Mesendoderm (in vitro differentiated cells): Measurements from ENCODE around the gene DTNB.
A peak's percentile ranks its signal among the peaks of the same experiment; 100 is the strongest.

ENCODE experiments used
- DNase-seq: peaks from one replicate; pipeline ENCODE4 v3.0.0; 2013
- H2AK5ac ChIP-seq: 2 replicates; pipeline ENCODE4 v1.6.1; 2013; ENCODE audit warnings: low read length, inconsistent platforms
- H2BK120ac ChIP-seq: 2 replicates; pipeline ENCODE4 v1.6.1; 2013; ENCODE audit warnings: low read depth, mild to moderate bottlenecking, low read length, moderate library complexity, mixed read lengths
- H2BK15ac ChIP-seq: replicated peaks from 2 replicates; pipeline ENCODE4 v1.6.1; 2013; ENCODE audit warnings: low read depth, mild to moderate bottlenecking, moderate library complexity
- H2BK5ac ChIP-seq: 2 replicates; pipeline ENCODE4 v1.6.1; 2013; ENCODE audit warnings: low read length, inconsistent platforms
- H3K18ac ChIP-seq: 2 replicates; pipeline ENCODE4 v1.6.1; 2013; ENCODE audit warnings: mild to moderate bottlenecking, low read length, mixed read lengths
- H3K23ac ChIP-seq: one replicate; pipeline ENCODE4 v1.6.1; 2013; ENCODE audit warnings: low read length
- H3K27ac ChIP-seq: 2 replicates; pipeline ENCODE4 v1.5.1; 2013; ENCODE audit warnings: low read depth, mild to moderate bottlenecking, inconsistent platforms, low read length, moderate library complexity
- H3K27me3 ChIP-seq: 2 replicates; pipeline ENCODE4 v1.6.1; 2013; ENCODE audit warnings: low read length, control low read depth, mild to moderate bottlenecking, inconsistent platforms; ENCODE audit not compliant: insufficient read depth, poor library complexity
- H3K36me3 ChIP-seq: 2 replicates; pipeline ENCODE4 v1.6.1; 2013; ENCODE audit warnings: low read length, inconsistent platforms; ENCODE audit not compliant: control insufficient read depth, insufficient read depth
- H3K4ac ChIP-seq: one replicate; pipeline ENCODE4 v1.6.1; 2013; ENCODE audit warnings: low read depth, mild to moderate bottlenecking, low read length, moderate library complexity
- H3K4me1 ChIP-seq: 2 replicates; pipeline ENCODE4 v1.6.1; 2013; ENCODE audit warnings: low read depth, low read length, inconsistent platforms; ENCODE audit not compliant: control insufficient read depth
- H3K4me2 ChIP-seq: 2 replicates; pipeline ENCODE4 v1.6.1; 2013; ENCODE audit warnings: low read length
- H3K4me3 ChIP-seq: 2 replicates; pipeline ENCODE4 v1.5.1; 2013; ENCODE audit warnings: mild to moderate bottlenecking, low read length
- H3K56ac ChIP-seq: one replicate; pipeline ENCODE4 v1.6.1; 2013; ENCODE audit warnings: low read length
- H3K79me1 ChIP-seq: 2 replicates; pipeline ENCODE4 v1.6.1; 2013; ENCODE audit warnings: low read length, inconsistent platforms
- H3K79me2 ChIP-seq: 2 replicates; pipeline ENCODE4 v1.6.1; 2013; ENCODE audit warnings: mild to moderate bottlenecking, low read length; ENCODE audit not compliant: control insufficient read depth, insufficient read depth
- H3K9ac ChIP-seq: 2 replicates; pipeline ENCODE4 v1.6.1; 2013; ENCODE audit warnings: low read length, inconsistent platforms
- H4K5ac ChIP-seq: one replicate; pipeline ENCODE4 v1.6.1; 2013; ENCODE audit warnings: low read length
- H4K8ac ChIP-seq: one replicate; pipeline ENCODE4 v1.6.1; 2013; ENCODE audit warnings: low read depth, mild to moderate bottlenecking, control low read depth, low read length, moderate library complexity
- WGBS: extraction: QIAGEN DNeasy Blood & Tissue Kit; methylation state at CpG from one replicate; pipeline ENCODE4 v1.1.7; 2013; ENCODE audit warnings: low lambda C conversion rate, missing lambda C conversion rate; ENCODE audit not compliant: insufficient coverage; ENCODE audit errors: extremely low coverage; 5-methylcytosine and 5-hydroxymethylcytosine counted together

DTNB gene

DNA sequence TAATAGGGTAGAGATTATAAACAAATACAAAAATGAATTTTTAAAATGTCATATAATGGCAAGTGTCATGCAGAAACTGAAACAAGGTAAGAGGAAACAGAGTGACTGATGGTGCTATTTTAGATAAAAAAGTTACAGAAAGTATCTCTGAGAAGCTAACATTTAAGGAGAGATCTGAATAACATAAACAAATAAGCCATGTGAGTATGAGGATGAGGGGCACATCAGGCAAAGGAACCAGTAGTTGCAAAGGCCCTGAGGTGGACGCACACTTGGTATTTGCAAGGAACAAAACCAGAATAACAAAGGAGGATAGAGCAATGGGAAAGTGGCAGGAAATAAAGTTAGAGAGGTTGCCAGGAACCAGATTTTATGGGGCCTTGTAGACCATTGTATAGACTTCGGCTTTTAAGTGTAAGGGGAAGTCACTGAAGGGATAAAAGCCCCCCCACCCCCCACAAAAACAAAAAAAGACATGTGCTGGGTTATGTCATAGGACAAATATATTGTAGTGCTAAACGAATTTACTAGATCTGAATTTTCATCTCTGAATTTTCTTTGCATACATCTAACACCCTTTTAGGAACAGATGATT is 159.2 kb downstream of the DTNB start:
- Histone ChIP-seq H3K79me2 (no peaks in the 10 kb centered on the region), H2AK5ac (no peak overlapping the region), H4K5ac (no peak overlapping the region), H2BK15ac (no peak overlapping the region), H3K4me1 (no peaks in the 10 kb centered on the region), H3K4ac (no peak overlapping the region), H4K8ac (no peak overlapping the region), H3K36me3 (no peaks in the 10 kb centered on the region), H3K27ac (no peak overlapping the region), H3K23ac (no peak overlapping the region), H3K56ac (no peak overlapping the region), H2BK5ac (no peak overlapping the region), H3K4me3 (no peak overlapping the region), H3K18ac (peak overlapping the region; percentile 60), H3K79me1 (no peaks in the 10 kb centered on the region), H3K9ac (no peak overlapping the region), H3K27me3 (no peaks in the 10 kb centered on the region), H2BK120ac (no peak overlapping the region), H3K4me2 (no peak overlapping the region)
- DNase-seq, result no peak
- WGBS, result no CpG with 5 or more reads among the region's 3 CpGs

DNA sequence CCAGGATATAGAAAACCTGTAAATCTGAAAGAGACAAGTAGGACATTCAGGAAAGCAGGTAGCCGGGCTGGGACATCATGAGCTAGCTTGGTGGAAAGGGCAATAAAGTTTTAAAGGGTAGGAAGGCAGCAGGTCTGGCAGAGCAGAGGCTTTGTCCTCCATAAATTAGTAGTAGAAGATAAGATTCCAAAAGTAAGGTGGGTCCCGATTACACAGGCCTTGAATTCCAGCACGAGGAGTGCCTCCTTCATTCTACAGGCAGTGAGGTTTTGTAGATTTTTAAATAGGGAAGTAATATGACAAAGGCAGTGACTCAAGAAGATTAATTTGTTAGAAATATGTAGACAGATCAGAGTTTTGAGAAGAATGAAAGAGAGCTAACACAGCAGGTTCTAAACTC is 160.7 kb downstream of the DTNB start:
- Histone ChIP-seq H2BK5ac (no peak overlapping the region), H3K4me3 (no peak overlapping the region), H3K27ac (no peak overlapping the region), H3K56ac (no peak overlapping the region), H3K27me3 (no peaks in the 10 kb centered on the region), H3K4ac (no peak overlapping the region), H3K4me1 (no peaks in the 10 kb centered on the region), H3K79me1 (no peaks in the 10 kb centered on the region), H3K4me2 (no peak overlapping the region), H3K23ac (no peak overlapping the region), H3K9ac (no peak overlapping the region), H2AK5ac (no peak overlapping the region), H3K36me3 (no peaks in the 10 kb centered on the region), H3K18ac (no peak overlapping the region), H2BK15ac (no peak overlapping the region), H2BK120ac (no peak overlapping the region), H3K79me2 (no peaks in the 10 kb centered on the region), H4K8ac (no peak overlapping the region), H4K5ac (no peak overlapping the region)
- peak; percentile 38 for DNase-seq
- no CpG with 5 or more reads among the region's 3 CpGs for WGBS

DNA sequence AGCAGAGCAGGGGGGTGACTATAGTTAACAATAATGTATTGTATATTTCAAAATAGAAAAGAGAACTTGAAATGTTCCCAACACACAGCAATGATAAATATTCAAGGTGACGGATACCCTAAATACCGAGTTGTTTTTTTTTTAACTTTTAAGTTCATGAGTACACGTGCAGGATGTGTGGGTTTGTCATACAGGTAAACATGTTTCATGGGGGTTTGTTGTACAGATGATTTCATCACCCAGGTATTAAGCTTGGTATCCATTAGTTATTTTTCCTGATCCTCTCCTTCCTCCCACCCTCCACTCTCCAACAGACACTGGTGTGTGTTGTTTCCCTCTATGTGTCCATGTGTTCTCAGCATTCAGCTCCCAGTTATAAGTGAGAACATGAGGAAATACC is 167.2 kb downstream of the DTNB start:
- Histone ChIP-seq H2AK5ac (no peak overlapping the region), H3K4me2 (no peak overlapping the region), H3K79me2 (no peaks in the 10 kb centered on the region), H3K27ac (no peak overlapping the region), H3K23ac (no peak overlapping the region), H3K4me1 (no peaks in the 10 kb centered on the region), H4K5ac (no peak overlapping the region), H3K4me3 (no peak overlapping the region), H3K27me3 (no peaks in the 10 kb centered on the region), H3K9ac (no peak overlapping the region), H2BK120ac (no peak overlapping the region), H4K8ac (no peak overlapping the region), H3K56ac (no peak overlapping the region), H2BK15ac (no peak overlapping the region), H2BK5ac (no peak overlapping the region), H3K36me3 (no peaks in the 10 kb centered on the region), H3K4ac (no peak overlapping the region), H3K18ac (no peak overlapping the region), H3K79me1 (no peaks in the 10 kb centered on the region)
- no CpG with 5 or more reads among the region's 3 CpGs for WGBS
- no peak for DNase-seq

DNA sequence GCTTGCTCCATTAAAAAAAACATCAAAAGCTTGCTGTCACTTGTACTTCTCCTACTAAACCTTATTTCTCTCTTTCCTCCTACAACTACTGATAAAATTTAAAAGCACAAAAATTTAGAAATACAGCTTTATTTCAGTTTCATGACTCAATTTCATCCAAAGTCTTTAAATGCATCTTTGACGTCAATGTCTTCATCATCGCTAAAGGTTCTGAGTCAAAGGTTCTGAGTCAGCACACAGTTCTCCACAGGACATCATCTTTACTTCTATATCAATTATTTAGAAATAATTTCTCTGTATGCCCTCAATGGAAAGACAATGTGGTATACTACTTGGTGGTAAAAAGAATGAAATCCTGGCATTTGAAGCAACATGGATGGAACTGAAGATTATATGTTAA is 167.8 kb downstream of the DTNB start:
- Histone ChIP-seq H3K9ac (no peak overlapping the region), H3K4me3 (no peak overlapping the region), H3K56ac (no peak overlapping the region), H3K23ac (no peak overlapping the region), H3K4me2 (no peak overlapping the region), H3K4me1 (no peaks in the 10 kb centered on the region), H3K27ac (no peak overlapping the region), H3K79me1 (no peaks in the 10 kb centered on the region), H4K8ac (no peak overlapping the region), H2BK120ac (no peak overlapping the region), H3K18ac (no peak overlapping the region), H4K5ac (no peak overlapping the region), H3K27me3 (no peaks in the 10 kb centered on the region), H2BK15ac (no peak overlapping the region), H3K79me2 (no peaks in the 10 kb centered on the region), H2BK5ac (no peak overlapping the region), H2AK5ac (no peak overlapping the region), H3K36me3 (no peaks in the 10 kb centered on the region), H3K4ac (no peak overlapping the region)
- WGBS, result no CpG with 5 or more reads among the region's 2 CpGs
- DNase-seq, result no peak

DNA sequence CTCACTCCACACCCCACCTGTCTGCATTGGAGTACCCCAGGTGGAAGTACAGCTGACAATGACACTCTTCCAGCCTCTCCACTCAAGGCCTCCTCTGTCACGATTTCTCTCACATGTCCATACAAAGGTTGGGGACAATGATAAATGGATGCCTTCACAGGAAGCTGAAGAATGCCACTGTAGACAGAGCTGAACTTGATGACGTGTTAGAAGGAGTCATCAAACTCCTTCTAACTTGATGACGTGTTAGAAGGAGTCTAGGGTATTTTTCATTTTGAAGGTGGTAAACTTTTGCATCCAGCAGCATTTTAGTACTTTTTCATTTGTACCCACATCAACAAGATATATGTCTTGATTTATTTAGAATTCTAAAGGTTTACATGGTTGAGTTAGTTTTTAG is 168.2 kb downstream of the DTNB start:
- Histone ChIP-seq H3K79me1 (no peaks in the 10 kb centered on the region), H2AK5ac (no peak overlapping the region), H2BK15ac (no peak overlapping the region), H4K5ac (no peak overlapping the region), H2BK120ac (no peak overlapping the region), H3K18ac (no peak overlapping the region), H3K79me2 (no peaks in the 10 kb centered on the region), H3K4me2 (no peak overlapping the region), H3K4me1 (no peaks in the 10 kb centered on the region), H3K23ac (no peak overlapping the region), H3K56ac (no peak overlapping the region), H3K9ac (no peak overlapping the region), H3K36me3 (no peaks in the 10 kb centered on the region), H3K27me3 (no peaks in the 10 kb centered on the region), H3K4ac (no peak overlapping the region), H2BK5ac (no peak overlapping the region), H3K27ac (no peak overlapping the region), H4K8ac (no peak overlapping the region), H3K4me3 (no peak overlapping the region)
- WGBS, result no CpG with 5 or more reads among the region's 3 CpGs
- DNase-seq, result no peak

DNA sequence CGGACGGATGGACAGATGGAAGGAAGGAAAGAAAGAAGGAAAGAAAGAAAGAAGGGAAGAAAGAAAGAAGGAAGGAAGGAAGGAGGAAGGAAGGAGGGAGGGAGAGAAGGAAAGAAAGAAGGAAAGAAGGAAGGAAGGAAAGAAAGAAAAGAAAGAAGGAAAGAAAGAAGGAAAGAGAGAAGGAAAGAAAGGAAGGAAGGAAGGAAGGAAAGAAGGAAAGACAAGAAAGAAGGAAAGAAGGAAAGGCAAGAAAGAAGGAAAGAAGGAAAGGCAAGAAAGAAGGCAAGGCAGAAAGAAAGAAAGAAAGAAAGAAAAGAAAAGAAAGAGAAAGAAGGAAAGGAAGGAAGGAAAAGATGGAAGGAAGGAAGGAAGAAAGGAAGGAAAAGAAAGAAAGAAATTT is 169.1 kb downstream of the DTNB start:
- H4K8ac ChIP-seq, result no peak overlapping the region
- H3K79me2 ChIP-seq, result no peaks in the 10 kb centered on the region
- H3K23ac ChIP-seq, result no peak overlapping the region
- no peak overlapping the region for H4K5ac ChIP-seq
- H2BK5ac ChIP-seq, result no peak overlapping the region
- no peak overlapping the region for H3K4me2 ChIP-seq
- no peak overlapping the region for H3K56ac ChIP-seq
- no peak for DNase-seq
- H3K9ac ChIP-seq, result no peak overlapping the region
- H3K79me1 ChIP-seq, result no peaks in the 10 kb centered on the region
- no peak overlapping the region for H2BK120ac ChIP-seq
- H3K36me3 ChIP-seq, result no peaks in the 10 kb centered on the region
- H2AK5ac ChIP-seq, result no peak overlapping the region
- H3K27me3 ChIP-seq, result no peaks in the 10 kb centered on the region
- no CpG with 5 or more reads among the region's 2 CpGs for WGBS
- no peak overlapping the region for H2BK15ac ChIP-seq
- H3K4me3 ChIP-seq, result no peak overlapping the region
- no peak overlapping the region for H3K4ac ChIP-seq
- no peak overlapping the region for H3K18ac ChIP-seq
- H3K4me1 ChIP-seq, result no peaks in the 10 kb centered on the region
- H3K27ac ChIP-seq, result no peak overlapping the region
